Left hindlimb (tissue), 1 donor: ENCODE measurements around the gene UTP11.
"Not testable (repeated sequence)": the region's sequence is repeated elsewhere in the genome, so short reads cannot be mapped to it uniquely, and the experiment has no call there.

ENCODE experiments used
- DNase-seq: peaks from one replicate; pipeline ENCODE4 v3.0.0-alpha.2; 2018

UTP11 gene, protein sequence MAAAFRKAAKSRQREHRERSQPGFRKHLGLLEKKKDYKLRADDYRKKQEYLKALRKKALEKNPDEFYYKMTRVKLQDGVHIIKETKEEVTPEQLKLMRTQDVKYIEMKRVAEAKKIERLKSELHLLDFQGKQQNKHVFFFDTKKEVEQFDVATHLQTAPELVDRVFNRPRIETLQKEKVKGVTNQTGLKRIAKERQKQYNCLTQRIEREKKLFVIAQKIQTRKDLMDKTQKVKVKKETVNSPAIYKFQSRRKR

DNA sequence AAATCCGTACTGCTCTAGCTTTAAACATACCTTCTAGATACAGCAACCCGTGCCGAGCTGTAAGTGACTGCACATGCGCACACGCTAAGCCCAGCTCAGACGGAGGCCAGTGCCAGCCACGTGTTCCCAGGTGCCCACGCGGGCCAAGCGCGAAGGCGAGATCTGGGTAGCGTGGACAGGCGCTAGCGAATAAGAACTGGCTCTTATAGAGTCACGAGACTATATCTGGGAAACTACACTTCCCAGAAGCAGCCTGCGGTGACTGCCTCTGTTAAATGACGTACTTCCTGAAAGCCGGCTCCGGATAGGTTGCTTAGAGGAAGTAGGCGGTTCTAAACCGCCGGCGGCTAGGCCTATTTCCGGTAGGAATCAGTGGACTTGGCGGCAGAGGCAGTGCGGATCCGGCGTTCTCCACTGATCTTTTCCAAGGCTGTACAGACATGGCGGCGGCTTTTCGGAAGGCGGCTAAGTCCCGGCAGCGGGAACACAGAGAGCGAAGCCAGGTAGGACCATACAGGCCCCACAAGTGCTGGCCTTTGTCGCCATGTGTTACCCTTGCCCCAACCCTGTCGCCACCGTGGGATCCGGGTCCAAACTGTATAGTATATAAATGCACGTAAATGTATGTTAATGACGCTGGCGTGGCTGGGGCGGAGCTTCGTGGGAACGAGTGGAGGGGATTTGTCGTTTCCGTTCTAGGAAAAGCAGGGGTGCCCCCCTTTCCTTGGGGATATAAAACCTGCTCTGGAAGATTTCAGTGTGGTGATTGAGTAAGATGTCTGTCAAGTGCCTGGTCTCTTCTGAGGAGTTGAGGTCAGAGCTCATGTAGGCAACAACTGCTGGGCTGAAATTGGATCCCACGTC, at the start of gene UTP11:
TSS of gene UTP11 (plus strand) at position 372 of the 864 bp plus-strand sequence. CDS start at position 441, 69 bp downstream.
- peak; percentile 96 for DNase-seq

DNA sequence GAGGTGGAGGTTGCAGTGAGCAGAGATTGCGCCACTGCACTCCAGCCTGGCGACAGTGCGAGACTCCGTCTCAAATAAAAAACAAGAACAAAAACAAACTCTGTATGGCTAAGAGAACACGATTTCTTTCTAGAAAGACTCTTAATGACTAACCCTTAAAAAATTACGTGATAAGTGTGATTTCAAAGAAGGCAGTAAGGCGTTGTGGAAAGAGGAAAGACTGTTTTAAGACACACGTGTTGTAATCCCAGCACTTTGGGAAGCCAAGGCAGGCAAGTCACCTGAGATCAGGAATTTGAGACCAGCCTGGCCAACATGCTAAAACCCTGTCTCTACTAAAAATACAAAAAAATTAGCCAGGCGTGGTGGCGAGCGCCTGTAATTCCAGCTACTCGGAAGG, 48.4 kb upstream of the UTP11 start:
- not testable (repeated sequence) for DNase-seq

DNA sequence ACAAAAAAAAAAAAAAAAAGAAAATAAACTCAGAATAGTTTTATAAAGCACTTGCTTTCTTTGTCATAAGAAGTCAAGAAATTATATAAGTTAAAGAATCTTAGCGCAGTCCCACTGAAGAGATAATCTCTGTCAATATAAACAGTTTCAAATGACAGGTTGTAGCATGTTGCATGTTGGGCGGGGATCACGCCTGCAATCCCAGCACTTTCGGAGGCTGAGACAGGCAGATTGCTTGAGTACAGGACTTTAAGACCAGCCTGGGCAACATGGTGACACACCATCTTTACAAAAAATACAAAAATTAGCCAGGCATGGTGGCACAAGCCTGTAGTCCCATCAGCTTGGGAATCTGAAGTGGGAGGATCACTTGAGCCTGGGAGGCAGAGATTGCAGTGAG, 47.2 kb upstream of the UTP11 start:
- no peak for DNase-seq

DNA sequence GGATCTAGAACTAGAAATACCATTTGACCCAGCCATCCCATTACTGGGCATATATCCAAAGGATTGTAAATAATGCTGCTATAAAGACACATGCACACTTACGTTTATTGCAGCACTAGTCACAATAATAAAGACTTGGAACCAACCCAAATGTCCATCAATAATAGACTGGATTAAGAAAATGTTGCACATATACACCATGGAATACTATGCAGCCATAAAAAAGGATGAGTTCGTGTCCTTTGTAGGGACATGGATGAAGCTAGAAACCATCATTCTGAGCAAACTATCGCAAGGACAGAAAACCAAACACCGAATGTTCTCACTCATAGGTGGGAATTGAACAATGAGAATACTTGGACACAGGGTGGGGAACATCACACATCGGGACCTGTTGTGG, 38.9 kb upstream of the UTP11 start:
- not testable (repeated sequence) for DNase-seq

DNA sequence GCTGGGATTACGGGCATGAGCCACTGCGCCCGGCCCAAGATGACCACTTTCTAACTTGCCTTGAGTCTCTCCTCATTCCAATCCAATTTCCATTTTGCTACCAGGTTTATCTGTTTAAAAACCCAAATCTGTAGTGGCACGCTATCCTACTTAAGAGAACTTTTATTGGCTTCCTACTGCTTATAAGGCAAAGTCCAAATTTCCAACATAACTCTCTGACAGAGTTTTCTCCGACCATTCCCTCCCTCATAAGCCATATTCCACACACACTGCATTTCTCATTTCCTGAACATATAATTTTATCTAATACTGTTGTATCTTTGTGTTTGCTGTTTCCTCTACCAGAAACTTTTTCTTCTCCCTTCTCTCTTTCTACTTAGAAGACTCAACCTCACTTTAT, 38.0 kb upstream of the UTP11 start:
- DNase-seq = no peak

DNA sequence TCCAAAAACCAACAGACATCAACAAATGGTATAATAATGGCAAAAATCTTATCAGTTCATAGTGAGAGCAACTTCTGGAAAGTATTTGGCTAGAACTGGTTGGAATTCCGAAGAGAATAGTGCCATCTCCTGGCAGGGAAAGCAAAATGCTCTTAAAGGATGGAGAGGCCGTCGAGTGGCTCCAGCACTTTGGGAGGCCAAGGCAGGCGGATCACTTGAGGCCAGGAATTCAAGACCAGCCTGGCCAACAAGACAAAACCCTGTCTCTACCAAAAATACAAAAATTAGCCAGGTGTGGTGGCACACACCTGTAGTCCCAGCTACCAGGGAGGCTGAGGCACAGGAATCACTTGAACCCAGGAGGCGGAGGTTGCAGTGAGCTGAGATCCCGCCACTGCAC, 37.5 kb upstream of the UTP11 start:
- not testable (repeated sequence) for DNase-seq

DNA sequence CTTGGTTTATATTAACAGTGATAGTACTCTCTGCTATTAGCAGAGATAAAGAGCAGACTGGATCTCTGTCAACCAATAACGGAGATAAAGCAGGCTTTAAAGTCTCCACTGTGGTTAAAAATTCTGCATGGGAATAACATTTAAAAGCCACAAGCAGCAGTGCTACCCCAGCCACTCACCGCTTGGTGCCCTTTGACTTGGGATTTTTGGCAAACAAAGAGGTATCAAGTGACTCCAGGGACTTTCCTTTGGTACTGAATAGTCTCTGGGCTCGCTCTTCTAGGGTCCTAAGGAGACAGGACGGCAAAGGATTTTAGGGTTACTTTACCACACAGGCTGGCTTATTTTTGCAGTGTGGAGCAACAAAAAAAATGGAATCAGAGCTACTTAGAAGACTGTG, 34.0 kb upstream of the UTP11 start:
- no peak for DNase-seq

DNA sequence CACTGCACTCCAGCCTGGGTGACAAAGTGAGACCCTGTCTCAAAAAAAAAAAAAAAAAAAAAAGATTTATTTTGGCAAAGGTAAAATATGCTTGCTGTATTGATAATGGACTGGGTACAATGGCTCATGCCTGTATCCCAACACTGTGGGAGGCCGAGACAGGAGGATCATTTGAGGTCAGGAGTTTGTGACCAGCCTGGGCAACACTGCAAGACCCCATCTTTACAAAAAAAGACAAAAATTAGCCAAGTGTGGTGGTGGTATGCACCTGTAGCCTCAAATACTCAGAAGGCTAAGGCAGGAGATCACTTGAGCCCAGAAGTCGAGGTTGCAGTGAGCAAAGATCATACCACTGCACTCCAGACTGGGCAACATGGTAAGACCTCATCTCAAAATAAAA, 29.0 kb upstream of the UTP11 start:
- DNase-seq = no peak

DNA sequence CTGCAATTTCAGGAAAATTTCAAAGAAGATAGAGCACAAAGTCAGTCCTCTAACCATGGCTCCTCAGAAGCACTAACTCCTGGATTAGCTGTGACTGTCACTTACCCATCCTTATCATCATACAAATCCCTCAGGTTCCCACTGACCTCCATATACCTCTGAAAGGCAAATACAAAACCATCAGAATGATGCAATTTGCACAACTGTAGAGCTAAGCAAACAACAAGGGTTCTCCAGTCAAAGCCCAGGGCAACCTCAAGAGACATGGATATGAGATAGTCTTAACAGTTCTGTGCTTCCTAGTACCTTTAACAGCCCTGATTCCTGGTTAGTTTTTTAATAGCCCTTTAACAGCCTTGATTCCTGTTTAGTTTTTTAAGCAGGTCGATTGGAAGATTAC, 24.9 kb upstream of the UTP11 start:
- DNase-seq = no peak

DNA sequence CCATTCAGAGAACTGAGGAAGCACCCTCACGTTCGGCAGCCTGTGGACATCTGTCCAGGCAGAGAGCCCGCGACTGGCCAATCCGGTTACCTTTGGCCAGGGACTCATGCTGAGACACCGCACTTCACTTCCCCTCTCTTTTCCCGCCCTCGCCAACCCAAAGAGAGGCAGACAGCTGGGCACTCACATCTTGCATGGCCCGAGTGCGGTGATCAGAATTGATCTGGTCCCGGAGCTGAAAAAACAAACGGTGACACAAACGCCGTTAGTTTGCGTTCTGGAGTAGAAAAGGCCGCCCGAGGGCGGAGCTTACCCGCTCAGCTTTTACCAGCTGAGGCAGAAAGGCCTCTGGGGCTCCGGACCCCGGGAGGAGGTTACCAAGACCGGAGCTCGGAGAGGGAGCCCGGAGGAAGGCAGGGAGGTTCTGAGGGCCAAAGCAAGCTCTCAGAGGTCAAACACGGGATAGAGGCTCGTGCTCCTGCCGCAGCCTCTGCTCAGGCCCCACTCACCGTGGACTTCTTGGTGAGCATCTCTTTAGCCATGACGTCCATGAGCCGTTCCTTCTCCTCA, 23.1 kb upstream of the UTP11 start:
- peak; percentile 53 for DNase-seq

DNA sequence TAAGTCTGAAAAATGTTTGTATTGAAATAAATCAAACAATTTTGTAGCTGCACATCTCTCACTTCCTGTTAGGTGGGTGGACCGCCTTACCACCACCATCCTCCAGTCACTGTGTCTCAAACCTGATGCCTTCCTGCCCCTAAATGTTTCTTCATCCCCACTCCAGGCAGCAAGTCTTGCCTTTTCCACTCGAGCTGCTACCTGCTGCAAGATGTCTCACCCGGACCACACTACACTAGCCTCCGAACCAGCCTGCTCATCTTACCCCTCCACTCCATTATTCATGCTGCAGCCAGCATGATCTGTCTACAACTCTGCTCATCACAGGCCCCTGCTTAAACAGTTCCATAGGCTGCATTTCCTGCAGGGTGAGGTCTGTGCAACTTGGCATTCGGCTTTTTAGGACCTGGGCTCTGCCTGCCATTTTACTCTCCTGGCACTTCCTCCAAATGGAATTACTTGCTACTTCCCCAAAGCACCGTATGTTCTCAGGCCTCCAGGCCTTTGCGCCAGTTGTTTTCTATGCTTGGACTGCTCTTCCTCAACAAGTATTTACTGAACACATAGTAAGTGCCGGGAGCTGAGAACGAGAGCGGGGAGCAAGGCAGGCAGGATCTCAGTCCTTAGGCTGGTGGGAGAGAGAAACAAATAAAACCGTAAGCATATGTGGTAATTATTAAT, 17.5 kb upstream of the UTP11 start:
- DNase-seq = no peak

DNA sequence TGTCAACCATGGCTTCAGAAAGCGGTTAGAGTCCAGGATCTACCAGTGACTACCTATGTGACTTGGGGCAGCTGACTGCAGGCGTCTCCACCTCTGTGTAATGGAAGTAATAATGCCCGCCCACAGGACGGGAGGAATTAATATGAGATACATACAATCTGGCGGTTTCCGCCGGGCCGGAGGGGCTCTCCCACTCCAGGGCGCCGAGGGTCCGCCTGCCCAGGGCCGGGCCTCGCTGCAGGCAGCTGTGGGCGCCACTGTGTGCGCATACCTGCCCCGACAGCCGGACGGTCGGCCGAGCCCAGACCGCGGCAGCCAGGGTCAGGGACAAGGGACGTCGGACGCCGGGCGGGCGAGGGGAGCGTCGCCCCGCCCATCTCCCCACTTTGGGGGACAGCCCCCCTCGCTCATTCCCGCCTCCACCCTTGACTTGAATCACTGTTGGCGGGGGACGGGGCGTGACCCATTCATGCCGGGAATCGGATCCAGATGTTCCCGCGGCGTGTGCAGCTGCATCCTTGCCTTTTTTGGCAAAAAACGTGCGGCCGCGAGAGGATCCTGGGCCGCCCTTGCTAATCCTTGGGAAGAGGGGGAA, 16.7 kb upstream of the UTP11 start:
- DNase-seq = peak; percentile 94

DNA sequence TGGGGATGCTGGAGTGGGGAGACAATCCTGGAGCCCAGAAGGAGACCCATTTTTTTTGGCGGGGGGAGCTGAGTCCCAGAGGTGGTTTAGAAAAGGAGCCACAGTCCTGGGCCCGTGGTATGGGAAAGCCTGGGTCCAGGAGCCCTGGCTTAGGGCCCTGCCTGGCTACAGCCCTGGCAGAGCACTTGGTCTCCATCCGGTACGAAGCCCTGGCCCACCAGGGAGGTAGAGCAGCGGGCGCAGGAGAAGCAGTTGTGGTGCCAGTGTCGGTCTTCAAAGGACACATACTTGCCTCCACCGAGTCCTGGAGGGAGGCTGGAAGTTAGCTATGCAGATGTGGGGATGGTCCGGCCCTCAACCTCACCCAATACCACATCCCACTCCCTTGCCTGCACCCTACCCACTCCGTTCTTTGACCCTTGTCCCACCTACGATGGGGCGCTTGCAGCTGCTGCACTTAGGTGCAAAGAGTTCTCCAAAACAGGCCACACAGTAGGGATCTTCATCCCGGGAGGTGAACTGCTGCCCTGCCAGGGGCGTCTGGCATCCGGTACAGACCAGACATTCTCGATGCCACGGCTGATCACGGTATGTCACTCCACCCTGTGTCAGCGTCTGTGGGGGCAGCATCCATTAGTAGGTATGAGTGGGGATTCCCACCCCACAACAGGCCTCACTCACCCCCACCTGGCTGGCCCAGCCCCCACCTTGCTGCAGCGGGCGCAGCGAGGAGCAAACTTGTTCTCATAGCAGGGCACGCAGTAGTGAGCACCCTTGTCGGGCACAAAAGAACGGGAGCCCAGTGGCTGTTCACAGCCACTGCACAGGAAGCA, 15.1 kb upstream of the UTP11 start:
- no peak for DNase-seq

DNA sequence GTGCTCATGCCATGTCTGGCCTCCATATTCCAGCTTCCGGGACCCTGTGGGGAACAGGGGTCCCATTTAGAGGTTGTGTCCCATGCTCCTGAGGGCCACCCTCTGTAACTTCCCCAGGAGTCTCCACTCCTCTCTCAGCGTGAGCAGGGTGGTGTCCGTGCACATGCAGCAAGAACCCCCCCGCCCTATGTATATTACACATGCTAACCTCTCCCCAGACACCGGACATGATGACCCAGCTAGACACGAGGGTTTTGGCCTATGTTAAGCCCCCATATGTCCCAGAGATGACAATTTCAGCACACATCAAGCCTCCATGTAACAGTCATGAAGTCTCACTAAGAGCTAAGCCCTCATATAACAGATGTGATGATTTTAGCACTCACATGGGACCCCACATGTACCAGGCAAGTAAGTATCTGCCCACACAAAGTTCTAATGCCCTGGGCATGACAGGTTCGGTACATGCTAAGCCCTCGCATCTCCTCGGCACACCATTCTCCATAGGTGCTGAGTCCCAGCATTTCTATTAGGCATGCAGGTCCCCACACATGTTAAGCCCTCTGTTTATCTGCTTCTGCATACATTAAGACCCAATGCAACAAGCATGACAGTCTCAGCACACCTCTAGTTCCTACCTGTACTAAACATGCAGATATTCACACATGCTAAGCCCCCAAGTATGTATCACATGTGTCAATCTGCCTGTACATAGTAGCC, 14.3 kb upstream of the UTP11 start:
- DNase-seq = no peak

DNA sequence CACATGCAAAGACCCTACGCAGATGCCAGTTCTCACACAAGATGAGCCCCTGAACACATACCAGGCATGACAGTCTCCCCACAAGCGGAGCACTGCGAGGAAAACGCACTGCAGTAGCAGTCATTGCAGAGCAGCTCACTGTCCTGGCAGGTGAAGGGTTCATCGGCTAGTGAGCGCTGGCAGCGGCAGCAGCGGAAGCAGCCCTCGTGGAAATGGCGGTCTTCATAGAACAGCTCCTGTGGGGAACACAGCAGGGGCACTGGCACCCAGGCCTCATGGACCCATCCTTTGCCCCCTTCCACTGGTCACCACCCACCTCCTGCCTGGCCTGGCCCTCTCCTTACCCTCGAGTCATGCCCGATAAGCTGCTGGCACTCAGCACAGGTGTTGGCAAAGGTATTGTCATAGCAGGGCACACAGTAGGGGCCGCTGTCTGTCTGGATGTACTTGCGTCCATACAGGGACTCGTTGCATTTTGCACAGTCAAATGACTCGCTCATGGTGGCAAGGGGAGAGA, 13.6 kb upstream of the UTP11 start:
- DNase-seq = no peak

DNA sequence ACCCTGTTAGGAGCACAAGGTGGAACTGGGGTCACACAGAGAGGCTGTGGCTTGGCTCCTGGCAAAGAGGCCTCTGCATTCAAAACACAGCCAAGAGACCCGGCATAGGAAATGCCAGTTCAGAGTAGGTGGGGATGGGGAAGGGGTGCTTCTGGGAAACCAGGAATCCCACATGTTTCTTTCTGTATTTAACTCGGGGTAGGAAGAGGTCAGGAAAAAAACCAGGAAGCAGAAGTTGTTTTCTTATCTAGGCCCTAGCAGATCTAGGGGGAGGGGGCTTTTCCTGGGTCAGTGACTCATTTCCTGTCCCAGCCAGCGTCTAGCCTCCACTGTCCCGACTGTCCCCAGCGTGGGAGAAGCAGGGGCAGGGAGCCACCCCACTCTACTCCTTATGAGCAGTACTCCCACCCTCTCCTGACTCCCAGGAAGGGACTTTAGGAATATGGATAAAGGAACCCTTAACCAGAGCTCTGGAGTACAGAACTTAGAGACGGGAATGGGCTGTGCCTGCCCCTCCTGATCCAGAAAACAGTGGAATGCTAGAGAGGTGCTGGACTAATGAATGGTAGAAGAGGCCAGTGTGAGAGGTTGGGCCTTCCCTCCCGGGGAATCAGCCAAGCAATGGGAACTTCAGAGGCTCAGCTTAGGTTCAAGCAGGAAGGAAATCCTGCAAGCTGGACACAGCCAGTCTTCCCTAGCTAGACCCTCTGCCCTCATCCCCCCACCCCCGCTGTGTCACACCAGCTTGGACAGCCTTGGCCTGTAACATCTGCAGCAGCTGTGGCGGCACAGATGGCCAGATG, 12.9 kb upstream of the UTP11 start:
- peak; percentile 87 for DNase-seq

DNA sequence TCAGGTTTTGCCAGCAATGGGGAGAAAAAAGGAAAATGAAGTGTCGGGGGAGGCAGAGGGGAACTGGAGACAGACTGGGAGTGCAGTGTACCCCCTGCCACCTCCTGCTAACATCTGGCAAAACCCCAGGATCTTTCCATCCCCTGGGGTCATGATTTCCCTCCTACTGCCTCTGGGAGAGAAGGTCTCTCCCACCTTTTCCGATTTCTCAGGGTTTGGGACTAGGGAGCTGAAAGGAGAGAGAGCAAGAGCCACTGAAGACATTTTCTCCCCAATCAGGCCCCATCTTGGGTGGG, 12.4 kb upstream of the UTP11 start:
- no peak for DNase-seq

DNA sequence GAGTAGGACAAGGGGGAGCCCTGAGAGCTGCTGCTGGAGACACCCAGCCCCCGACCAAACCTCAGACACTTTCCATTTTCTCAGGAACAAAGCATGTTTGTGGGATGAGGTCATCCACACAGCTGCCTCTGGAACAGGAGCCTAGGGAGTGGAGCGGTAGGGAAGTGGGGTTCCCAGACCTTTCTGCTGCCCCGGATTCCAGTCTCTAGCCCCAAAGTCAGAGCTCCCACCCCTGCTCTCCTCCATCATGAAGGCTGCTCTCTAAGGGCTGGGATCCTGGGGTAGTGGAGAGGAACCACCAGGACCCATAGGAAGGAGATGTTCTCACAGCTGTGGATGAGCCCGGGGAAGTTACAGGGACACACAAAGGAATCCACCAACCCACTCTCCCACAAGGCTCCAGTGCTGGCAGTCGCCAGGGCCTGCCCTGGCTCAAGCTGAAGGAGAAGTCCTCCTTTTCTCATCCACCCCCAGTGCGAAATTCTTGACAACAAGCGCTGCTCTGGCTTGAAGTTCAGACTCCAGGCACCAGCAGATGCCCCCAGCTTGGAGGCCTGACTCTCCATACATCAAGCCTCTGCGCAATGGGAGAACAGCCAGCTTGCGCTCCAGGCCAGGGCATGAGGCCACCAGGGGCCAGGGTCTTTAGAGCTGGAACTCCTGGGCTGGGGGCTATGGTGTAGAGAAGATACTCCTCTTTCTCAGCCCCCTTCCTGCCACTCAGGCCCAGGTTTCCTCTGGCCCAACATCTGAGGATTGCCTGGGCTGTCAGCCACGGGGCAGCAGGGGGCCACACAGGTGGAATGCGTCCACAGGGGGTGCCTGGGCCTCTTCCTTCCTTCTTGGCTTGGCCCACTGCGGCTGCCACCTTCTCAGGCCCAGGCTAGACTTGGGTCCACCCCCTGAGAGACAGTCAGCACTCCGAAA, 11.7 kb upstream of the UTP11 start:
- DNase-seq = peak; percentile 86
